IgD-negative memory B cell (primary cell): Measurements from ENCODE around the gene LILRA6. TPM values are rescaled to one million over a fixed set of nuclear protein-coding genes. Genes with fewer than 3 reads are reported as not detected.
"Not testable (repeated sequence)": the region's sequence is repeated elsewhere in the genome, so short reads cannot be mapped to it uniquely, and the experiment has no call there.

Experiments
- H3K27ac Mint-ChIP-seq, 3 donors: one replicate each; pipeline ENCODE4 v1.8.0; 2020 to 2022; ENCODE audit warnings: mild to moderate bottlenecking in 3 of 3, mixed read lengths in 3 of 3, moderate library complexity in 1 of 3
- H3K27me3 Mint-ChIP-seq: one replicate; pipeline ENCODE4 v1.8.0; 2021; ENCODE audit warnings: mixed read lengths
- H3K36me3 Mint-ChIP-seq: one replicate; pipeline ENCODE4 v1.8.0; 2020; ENCODE audit warnings: mild to moderate bottlenecking, mixed read lengths
- H3K4me1 Mint-ChIP-seq, 3 donors: one replicate each; pipeline ENCODE4 v1.8.0; 2020 to 2022; ENCODE audit warnings: mixed read lengths in 3 of 3, mild to moderate bottlenecking in 1 of 3
- H3K4me3 Mint-ChIP-seq, 4 donors: one replicate each; pipeline ENCODE4 v1.8.0; 2020 to 2022; ENCODE audit warnings: mild to moderate bottlenecking in 4 of 4, mixed read lengths in 4 of 4, moderate library complexity in 3 of 4
- H3K9me3 Mint-ChIP-seq, 3 donors: one replicate each; pipeline ENCODE4 v1.8.0; 2020 to 2021; ENCODE audit warnings: mixed read lengths in 3 of 3, mild to moderate bottlenecking in 1 of 3
- polyA plus RNA-seq: library from polyadenylated mRNA; unstranded; fragments of 300-500 nt; fragmentation: Illumina TruSeq; gene quantifications from one replicate; pipeline ENCODE4 v1.2.3, GENCODE V29; 2021

Gene LILRA6
- 0.18 TPM for polyA plus RNA-seq

- H3K4me3 Mint-ChIP-seq, H3K4me1 Mint-ChIP-seq, H3K9me3 Mint-ChIP-seq, H3K27ac Mint-ChIP-seq, H3K36me3 Mint-ChIP-seq: not testable (repeated sequence)
- H3K27me3 Mint-ChIP-seq = peaks cover 11% of the 10 kb centered on the region
Measured at GRCh38 chr19:54242646-54243045, at the start of gene LILRA6. LILRA6 (minus strand) TSS chr19:54242790.

DNA sequence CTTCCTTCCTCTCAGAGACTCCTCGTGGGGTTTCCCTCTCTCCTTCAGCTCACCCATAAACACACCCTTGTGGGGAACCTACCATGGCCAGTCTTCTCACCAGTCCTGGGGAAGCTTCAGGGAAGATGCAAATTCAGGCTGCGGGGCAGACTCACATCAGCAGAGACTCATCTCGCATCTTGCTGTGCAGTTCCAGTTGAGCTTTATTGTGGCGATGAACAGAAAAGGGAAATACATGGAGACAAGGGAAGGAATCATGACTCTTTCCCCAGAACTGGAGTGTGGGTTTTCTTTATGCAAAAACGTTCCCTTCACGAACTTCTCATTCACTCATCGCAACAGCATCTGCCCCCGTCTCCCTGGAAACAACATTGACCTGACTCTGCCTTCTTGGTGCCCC, 46.6 kb upstream of the LILRA6 start:
- Mint-ChIP-seq H3K27me3 (peaks cover 17% of the 10 kb centered on the region), H3K4me1 (peaks cover 40 to 62% (median 54%) of the 10 kb centered on the region in 3 donors), H3K27ac (peak overlapping the region in 1 of 3 donors; percentile 49)
- H3K9me3 Mint-ChIP-seq, H3K36me3 Mint-ChIP-seq, H3K4me3 Mint-ChIP-seq: not testable (repeated sequence)

GRCh38 chr19:54287456-54287855, 44.9 kb upstream of the LILRA6 start:
- H3K36me3 Mint-ChIP-seq = peaks cover 2% of the 10 kb centered on the region
- peak overlapping the region in 2 of 3 donors; percentile 2 to 88 for H3K27ac Mint-ChIP-seq
- peaks cover 49 to 69% (median 67%) of the 10 kb centered on the region in 3 donors for H3K4me1 Mint-ChIP-seq

GRCh38 chr19:54286283-54286682, 43.7 kb upstream of the LILRA6 start:
- H3K4me3 Mint-ChIP-seq = peak overlapping the region in 3 of 4 donors; percentile 42 to 77 (median 75)

More at GRCh38 chr19:54287456-54287855, 44.9 kb upstream of the LILRA6 start:
- H3K9me3 Mint-ChIP-seq = no peaks in the 10 kb centered on the region
- H3K27me3 Mint-ChIP-seq = peaks cover 4% of the 10 kb centered on the region
- no peak overlapping the region for H3K4me3 Mint-ChIP-seq

DNA sequence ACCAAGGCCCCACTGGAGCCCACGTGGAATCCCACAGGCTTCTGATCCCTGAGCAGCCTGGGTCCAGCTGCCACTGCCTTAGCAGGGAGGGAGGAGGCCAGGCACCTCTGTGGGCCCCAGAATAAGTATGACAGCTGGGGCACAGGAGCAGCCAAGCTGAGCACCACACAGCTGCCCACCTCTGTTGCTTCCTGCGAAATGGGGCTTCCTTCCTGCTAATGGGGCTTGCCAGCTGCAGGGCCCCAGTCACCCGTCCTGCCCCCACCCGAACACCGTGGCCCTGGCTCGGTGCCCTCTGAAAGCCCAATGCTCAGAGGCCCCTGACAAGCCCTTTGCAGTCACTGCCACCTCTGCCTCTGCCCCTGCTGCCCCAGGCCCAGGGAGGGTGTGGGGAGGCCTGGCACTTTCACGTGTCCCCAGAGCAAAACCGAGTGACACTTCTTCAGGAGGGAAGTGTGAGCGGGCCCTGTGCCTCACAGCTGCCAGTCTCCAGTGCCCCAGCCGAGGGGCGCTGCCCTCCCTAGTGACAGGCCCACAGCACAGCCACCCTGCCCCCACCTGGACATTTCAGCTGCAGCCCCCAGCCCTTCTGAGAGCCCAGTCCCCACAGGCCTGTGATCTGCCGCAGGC, 43.0 kb upstream of the LILRA6 start:
- H3K27me3 Mint-ChIP-seq, H3K9me3 Mint-ChIP-seq, H3K36me3 Mint-ChIP-seq: not testable (repeated sequence)
- peaks cover 56 to 76% (median 73%) of the 10 kb centered on the region in 3 donors for H3K4me1 Mint-ChIP-seq
- H3K27ac Mint-ChIP-seq = peak overlapping the region; percentile 45 to 88 (median 82)
- H3K4me3 Mint-ChIP-seq = peak overlapping the region in 3 of 4 donors; percentile 51 to 77 (median 75)

More at GRCh38 chr19:54286283-54286682, 43.7 kb upstream of the LILRA6 start:
- H3K27ac Mint-ChIP-seq = peak overlapping the region; percentile 45 to 88 (median 82)
- H3K4me1 Mint-ChIP-seq = peaks cover 52 to 71% (median 70%) of the 10 kb centered on the region in 3 donors
- H3K9me3 Mint-ChIP-seq, H3K36me3 Mint-ChIP-seq, H3K27me3 Mint-ChIP-seq: not testable (repeated sequence)

GRCh38 chr19:54282686-54283470, 40.3 kb upstream of the LILRA6 start:
- Mint-ChIP-seq H3K4me3 (peak overlapping the region in 3 of 4 donors; percentile 48 to 90 (median 70)), H3K9me3 (peaks cover 0 to 2% (median 0%) of the 10 kb centered on the region in 3 donors), H3K4me1 (peaks cover 47 to 56% (median 55%) of the 10 kb centered on the region in 3 donors), H3K27me3 (peaks cover 18% of the 10 kb centered on the region), H3K36me3 (peaks cover 2% of the 10 kb centered on the region), H3K27ac (peak overlapping the region; percentile 25 to 42 (median 33))

DNA sequence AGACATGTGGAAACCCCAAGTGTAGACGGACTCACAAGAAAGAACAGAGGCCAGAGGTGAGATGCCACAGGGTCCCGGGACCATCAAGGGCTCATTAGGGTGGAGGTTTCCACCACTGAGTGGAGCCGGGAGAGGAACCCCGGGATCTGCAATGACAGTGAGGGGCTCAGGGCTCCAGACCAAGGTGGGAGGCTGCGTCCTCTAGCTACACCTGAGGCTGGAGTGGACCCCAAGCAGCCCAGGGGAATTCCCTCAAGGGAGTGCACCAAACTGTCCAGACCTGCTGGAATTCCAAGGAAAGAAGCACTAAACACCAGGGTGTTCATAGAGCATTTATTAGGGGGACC, 39.1 kb upstream of the LILRA6 start:
- peaks cover 18% of the 10 kb centered on the region for H3K27me3 Mint-ChIP-seq
- H3K36me3 Mint-ChIP-seq, H3K9me3 Mint-ChIP-seq: not testable (repeated sequence)
- peak overlapping the region in 1 of 3 donors; percentile 25 for H3K27ac Mint-ChIP-seq
- peaks cover 40 to 46% (median 44%) of the 10 kb centered on the region in 3 donors for H3K4me1 Mint-ChIP-seq
- peak overlapping the region in 2 of 4 donors; percentile 37 to 91 for H3K4me3 Mint-ChIP-seq

DNA sequence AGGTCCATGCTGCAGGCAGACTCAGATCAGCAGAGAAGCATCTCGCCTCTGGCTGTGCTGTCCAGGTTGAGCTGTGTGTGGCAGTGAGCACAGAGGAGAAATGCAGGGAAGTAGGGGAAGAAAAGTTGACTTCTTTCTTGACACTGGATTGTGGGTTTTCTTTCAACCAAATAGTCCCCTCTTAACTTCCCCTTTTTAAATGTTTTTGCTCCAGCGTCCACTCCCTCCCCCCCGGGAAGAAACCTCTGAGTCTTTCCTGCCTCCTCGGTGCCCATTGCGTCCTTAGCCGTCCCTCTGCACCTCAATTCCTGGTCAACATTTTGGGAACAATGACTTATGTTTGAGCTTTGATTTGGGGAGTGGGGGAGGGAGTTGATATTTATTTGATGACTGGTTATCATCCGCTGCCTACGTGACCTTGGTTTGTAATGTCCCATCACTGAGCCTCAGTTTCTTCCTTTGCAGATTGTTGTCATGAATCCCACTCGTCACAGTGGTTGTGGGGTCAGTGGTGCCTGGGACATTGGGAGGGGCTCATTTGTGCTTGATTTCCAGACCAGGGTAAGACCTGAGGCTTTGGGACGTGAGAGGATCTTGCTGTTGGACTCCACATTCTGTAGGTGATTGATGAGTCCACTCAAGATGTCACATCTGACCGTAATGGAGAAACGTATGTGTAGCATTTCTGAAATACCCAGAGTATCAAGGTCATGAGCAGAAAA, 38.6 kb upstream of the LILRA6 start, which contains the start of gene LILRB2:
Gene LILRB2, minus strand, starts transcription at position 104 of the 722 bp plus-strand sequence. CDS start 614 bp downstream, outside the sequence.
- peak within 1 kb of the TSS in 3 of 4 donors; percentile 38 to 91 (median 84) for H3K4me3 Mint-ChIP-seq
- peaks cover 36 to 44% (median 42%) of the 10 kb centered on the region in 3 donors for H3K4me1 Mint-ChIP-seq
- peaks cover 0 to 2% (median 0%) of the 10 kb centered on the region in 3 donors for H3K9me3 Mint-ChIP-seq
- H3K36me3 Mint-ChIP-seq = peaks cover 2% of the 10 kb centered on the region
- peaks cover 18% of the 10 kb centered on the region for H3K27me3 Mint-ChIP-seq
- peak within 1 kb of the TSS in 1 of 3 donors; percentile 90 for H3K27ac Mint-ChIP-seq

GRCh38 chr19:54280441-54280840, 37.9 kb upstream of the LILRA6 start:
- not testable (repeated sequence) for H3K9me3 Mint-ChIP-seq, H3K36me3 Mint-ChIP-seq
- Mint-ChIP-seq H3K27me3 (peaks cover 18% of the 10 kb centered on the region), H3K4me1 (peaks cover 35 to 37% (median 35%) of the 10 kb centered on the region in 3 donors), H3K4me3 (peak overlapping the region in 2 of 4 donors; percentile 84 to 91), H3K27ac (peak overlapping the region in 1 of 3 donors; percentile 90)

- peak overlapping the region in 1 of 4 donors; percentile 91 for H3K4me3 Mint-ChIP-seq
- H3K27me3 Mint-ChIP-seq = peaks cover 19% of the 10 kb centered on the region
- H3K4me1 Mint-ChIP-seq = peaks cover 34 to 36% (median 35%) of the 10 kb centered on the region in 3 donors
- H3K9me3 Mint-ChIP-seq, H3K36me3 Mint-ChIP-seq: not testable (repeated sequence)
- H3K27ac Mint-ChIP-seq = peak overlapping the region in 1 of 3 donors; percentile 90
Measured at GRCh38 chr19:54280025-54280424, 37.4 kb upstream of the LILRA6 start.

DNA sequence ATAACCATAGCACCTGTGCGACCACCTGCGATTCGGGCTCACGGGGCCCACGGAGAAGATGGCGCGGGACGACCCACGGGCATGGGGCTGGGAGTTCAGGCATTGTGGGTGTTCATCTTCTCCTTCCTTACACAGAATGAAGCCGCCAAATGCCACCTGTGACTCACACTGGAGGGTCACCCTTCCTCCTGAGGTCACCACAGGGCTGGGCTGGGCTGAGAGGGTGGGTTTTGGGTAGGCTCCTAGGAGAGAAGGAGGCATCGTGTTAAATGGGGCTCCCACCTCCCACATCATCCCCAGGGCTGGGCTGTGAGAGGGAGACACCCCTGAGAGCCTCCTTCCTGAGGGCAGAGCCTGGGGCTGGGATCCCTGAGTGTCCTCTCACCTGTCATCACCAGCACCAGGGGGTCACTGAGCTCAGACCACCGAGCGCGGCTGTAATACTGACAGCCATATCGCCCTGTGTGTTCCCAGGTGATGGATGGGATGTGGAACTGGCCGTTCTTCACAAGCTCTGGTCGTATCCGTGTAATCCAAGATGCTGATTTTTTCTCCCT, 36.9 kb upstream of the LILRA6 start:
- peak overlapping the region in 1 of 4 donors; percentile 27 for H3K4me3 Mint-ChIP-seq
- peaks cover 19% of the 10 kb centered on the region for H3K27me3 Mint-ChIP-seq
- H3K4me1 Mint-ChIP-seq = peaks cover 29 to 31% (median 30%) of the 10 kb centered on the region in 3 donors
- H3K36me3 Mint-ChIP-seq = peaks cover 2% of the 10 kb centered on the region
- no peak overlapping the region for H3K27ac Mint-ChIP-seq
- peaks cover 0 to 2% (median 0%) of the 10 kb centered on the region in 3 donors for H3K9me3 Mint-ChIP-seq

- Mint-ChIP-seq H3K4me1 (peaks cover 28 to 36% (median 28%) of the 10 kb centered on the region in 3 donors), H3K27me3 (peaks cover 25% of the 10 kb centered on the region)
- not testable (repeated sequence) for H3K36me3 Mint-ChIP-seq, H3K27ac Mint-ChIP-seq, H3K4me3 Mint-ChIP-seq, H3K9me3 Mint-ChIP-seq
Measured at GRCh38 chr19:54278571-54279195, 36.1 kb upstream of the LILRA6 start.

- not testable (repeated sequence) for H3K9me3 Mint-ChIP-seq, H3K4me3 Mint-ChIP-seq, H3K36me3 Mint-ChIP-seq
- Mint-ChIP-seq H3K4me1 (peaks cover 22 to 35% (median 24%) of the 10 kb centered on the region in 3 donors), H3K27me3 (peaks cover 25% of the 10 kb centered on the region), H3K27ac (peak overlapping the region in 1 of 3 donors; percentile 69)
Measured at GRCh38 chr19:54278056-54278455, 35.5 kb upstream of the LILRA6 start.

GRCh38 chr19:54277111-54277615, 34.6 kb upstream of the LILRA6 start:
- H3K27ac Mint-ChIP-seq, H3K9me3 Mint-ChIP-seq, H3K36me3 Mint-ChIP-seq, H3K4me3 Mint-ChIP-seq: not testable (repeated sequence)
- peaks cover 14 to 30% (median 16%) of the 10 kb centered on the region in 3 donors for H3K4me1 Mint-ChIP-seq
- H3K27me3 Mint-ChIP-seq = peaks cover 25% of the 10 kb centered on the region
